Activated CD4-positive, CD25-positive, alpha-beta regulatory T cell treated with anti-CD3 and anti-CD28 coated beads, Interleukin-2, amount 50 U/mL, for 24 hours (primary cell): Measurements from ENCODE around the gene ZNF799.
"Not testable (repeated sequence)": the region's sequence is repeated elsewhere in the genome, so short reads cannot be mapped to it uniquely, and the experiment has no call there.

ENCODE experiments used
- ATAC-seq, 2 donors: fragments of 150-1000 bp; cut with Tn5 transposase; one replicate each; pipeline ENCODE4 v1.10.0; 2021; ENCODE audit warnings: mild to moderate bottlenecking in 1 of 2, moderate library complexity in 1 of 2

Gene ZNF799

DNA sequence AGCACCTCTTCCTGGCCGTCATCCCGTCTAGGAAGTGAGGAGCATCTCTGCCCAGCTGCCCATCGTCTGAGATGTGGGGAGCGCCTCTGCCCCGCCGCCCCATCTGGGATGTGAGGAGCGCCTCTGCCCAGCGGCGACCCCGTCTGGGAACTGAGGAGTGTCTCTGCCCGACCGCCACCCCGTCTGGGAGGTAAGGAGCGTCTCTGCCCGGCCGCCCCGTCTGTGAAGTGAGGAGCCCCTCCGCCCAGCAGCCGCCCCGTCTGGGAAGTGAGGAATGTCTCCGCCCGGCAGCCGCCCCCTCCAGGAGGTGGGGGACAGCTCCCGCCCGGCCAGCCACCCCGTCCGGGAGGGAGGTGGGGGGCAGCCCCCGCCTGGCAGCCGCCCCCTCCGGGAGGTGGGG, 38.8 kb downstream of the ZNF799 start:
- not testable (repeated sequence) for ATAC-seq

DNA sequence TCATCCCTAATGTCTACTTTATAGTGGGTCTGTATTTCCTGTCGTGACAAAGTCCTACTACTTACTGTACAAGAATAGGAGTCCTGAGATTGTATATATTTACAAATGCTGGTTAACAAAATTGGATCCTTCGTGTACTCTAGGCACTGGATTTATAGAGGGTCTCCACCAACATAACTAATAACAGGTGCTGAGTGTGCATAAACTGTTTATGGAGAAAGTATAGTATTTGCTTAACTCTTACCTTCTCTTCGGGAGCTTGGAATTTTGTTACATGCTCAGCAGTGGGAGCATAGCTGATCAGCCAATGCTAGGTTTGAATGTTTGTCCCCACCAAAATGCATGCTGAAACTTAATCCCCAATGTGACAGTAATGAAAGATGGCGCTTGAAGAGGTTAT, 47.7 kb downstream of the ZNF799 start:
- ATAC-seq: no peak

DNA sequence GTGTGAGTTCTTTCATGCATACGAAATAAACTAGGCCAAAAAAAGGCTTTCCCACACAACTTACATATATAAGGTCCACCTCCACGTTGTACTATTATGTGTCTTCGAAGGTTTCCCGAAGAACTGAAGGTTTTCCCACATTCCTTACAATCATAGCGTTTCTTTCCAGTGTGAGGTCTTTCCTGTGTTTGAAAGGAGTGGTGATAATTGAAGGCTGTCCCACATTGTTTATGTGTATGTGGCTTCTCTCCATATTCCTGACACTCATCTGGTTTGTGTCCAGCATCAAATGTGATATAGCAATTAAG, 50.2 kb downstream of the ZNF799 start:
- no peak for ATAC-seq

DNA sequence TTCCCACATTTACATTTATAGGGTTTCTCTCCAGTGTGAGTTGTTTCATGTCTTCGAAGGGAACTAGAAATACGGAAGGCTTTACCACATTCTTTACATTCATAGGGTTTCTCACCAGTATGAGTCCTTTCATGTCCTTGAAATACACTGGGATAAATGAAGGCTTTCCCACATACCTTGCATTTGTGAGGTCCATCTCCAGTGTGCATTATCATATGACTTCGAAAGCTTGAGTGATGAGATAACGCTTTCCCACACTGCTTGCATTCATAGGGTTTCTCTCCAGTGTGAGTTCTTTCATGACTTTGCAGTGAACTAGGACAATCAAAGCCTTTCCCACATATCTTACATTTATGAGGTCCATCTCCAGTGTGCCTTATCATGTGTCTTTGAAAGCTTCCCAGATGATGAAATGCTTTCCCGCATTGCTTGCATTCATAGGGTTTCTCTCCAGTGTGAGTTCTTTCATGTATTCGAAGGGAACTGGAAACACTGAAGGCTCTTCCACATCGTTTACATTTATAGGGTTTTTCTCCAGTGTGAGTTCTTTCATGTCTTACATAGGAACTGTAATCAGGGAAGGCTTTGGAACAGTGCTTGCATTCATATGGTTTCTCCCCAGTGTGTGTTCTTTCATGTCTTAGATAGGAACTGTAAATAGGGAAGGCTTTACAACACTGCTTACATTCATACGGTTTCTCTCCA, 50.7 kb downstream of the ZNF799 start:
- ATAC-seq: no peak

DNA sequence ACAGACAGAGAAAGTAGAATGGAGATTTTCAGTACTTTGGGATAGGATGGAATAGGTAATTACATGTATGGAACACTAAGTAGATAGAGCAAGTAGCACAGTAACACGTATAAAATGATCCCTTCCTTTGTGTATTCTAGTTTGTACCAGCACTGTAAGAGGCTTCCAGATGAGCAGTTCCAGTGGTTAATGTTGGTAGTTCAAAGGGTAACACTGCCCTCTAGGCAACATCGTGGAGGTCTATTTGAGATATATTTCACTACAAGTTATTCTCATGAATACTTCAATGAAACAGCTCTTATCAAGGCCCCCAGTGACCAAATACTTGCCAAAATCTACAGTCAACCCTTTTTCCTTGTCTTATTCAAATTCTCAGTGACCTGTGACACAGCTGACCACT, 54.2 kb downstream of the ZNF799 start:
- ATAC-seq: peak; percentile 35 to 71

DNA sequence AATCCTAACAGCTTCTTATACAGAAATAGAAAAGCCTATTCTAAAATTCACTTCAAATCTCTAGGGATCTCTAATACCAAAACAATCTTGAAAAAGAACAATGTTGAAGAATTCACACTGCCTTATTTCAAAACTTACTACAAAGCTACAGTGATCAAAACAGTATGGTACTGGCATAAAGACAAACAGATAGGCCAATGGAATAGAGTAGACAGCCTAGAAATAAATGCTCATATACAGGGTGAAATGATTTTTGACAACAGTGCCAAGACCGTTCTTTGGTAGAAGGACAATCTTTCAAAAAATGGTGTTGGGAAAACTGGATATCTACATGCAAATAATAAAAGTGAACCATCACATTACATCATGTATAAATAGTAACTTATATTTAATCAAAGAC, 55.9 kb downstream of the ZNF799 start:
- no peak for ATAC-seq
